ENCODE data around the gene CCNJ.

Gene CCNJ

DNA sequence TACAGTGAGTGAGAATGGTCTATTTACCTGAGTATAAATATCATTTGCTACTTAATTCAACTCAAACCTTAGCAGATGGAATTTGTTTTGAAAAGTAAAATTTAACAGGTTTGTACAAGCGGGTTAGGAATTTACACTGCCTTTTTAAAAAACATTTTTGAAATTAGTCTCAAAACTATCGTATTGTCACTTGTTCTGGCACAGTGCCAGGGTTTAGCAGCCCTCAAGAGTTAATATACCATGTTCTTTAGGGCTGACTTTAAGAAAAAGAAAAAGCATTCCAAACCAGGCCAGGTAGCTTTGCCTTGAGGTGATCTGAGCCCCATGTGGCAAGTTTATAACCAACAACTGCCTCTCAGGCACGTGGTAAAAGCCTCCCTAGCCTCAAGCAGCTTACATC is 17.8 kb downstream of the CCNJ start:
- DNase-seq: no peak

DNA sequence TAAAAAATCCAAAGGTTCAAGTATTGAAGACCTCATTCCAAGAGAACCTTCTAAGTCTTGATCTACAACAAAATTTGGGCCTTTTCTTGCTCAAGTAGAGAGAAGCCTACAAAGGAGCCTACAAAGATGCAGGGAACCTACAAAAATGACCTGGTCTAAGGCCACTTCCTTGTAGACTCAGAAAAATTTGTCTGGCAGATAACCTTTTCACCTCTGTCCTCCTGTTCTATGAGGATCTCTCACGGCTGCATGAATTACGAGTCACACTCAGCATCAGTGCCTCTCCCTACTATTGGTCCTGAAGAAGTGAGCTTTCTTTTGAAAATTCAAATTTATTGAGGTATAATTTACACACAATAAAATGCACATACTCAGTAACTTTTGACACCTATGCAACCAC is 29.3 kb downstream of the CCNJ start:
- no peak for DNase-seq

DNA sequence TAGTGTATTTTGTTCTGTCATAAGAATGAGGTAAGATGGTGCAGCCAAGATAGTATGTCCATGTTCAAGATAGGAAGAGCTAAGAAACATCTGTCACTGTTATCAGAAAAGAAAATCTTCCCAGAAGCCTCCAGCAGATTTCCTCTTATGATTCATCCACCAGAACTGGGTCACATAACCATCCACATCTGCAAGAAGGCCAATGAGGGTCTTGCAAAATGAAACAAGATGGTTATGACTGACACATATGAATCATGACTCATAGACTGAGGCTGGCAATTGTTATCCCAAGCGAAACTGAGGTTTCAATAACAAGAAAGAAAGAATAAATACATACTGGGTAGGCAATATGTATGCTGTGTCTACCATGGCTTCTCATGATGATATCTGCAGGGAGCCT is 30.3 kb downstream of the CCNJ start:
- no peak for DNase-seq

DNA sequence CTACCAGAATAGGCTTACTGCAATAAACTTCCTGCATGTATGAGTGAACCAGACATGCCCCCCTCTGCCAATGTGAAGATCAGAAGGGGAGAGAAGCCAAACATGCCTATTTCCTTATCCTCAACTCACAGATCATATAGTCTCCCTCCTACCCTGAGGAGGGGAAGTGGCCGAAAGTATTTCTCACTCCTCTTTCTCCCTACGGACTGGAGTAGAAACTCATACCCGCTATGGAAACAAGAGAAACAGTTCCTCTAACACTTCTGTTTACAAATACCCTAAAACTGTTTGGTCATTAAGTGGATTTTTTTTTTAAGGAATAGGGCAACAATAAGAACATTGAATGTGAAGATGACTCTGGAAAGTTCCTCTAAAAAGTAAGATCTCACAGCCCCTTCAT is 31.4 kb downstream of the CCNJ start:
- DNase-seq: no peak

DNA sequence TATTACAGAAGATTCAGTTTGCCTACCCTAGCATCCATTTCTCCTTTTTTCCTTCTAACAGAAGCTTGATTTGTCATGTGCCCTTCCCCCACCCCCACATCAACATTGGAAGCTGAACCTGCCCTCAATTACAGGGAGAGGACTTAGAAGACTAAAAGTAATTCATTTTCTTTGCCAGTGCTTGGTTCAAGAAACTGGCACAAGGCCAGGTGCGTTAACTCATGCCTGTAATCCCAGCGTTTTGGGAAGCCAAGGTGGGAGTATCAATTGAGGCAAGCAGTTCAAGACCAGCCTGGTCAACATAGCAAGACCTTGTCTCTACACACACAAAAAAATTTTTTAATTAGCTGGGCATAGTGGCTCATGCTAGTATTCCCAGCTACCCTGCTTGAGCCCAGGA is 32.6 kb downstream of the CCNJ start:
- DNase-seq: no peak

DNA sequence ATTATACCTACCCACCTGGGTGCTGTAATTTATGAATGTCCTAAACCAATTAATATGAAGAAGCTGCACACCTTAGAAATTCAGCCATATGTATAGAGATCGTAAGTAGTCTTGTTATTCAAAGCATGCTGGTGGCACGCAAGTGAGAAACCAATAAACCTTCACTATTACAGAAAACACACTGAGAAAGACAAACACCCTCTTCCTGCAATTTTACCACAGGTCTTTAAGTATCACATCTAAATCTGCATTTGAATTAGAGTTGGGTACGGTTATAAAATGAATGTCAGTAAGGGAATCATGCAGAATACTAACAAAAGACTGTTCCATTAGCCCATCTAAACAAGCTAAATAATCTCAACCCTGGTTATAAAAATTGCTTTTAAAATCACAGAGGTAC is 33.8 kb downstream of the CCNJ start:
- DNase-seq: no peak

DNA sequence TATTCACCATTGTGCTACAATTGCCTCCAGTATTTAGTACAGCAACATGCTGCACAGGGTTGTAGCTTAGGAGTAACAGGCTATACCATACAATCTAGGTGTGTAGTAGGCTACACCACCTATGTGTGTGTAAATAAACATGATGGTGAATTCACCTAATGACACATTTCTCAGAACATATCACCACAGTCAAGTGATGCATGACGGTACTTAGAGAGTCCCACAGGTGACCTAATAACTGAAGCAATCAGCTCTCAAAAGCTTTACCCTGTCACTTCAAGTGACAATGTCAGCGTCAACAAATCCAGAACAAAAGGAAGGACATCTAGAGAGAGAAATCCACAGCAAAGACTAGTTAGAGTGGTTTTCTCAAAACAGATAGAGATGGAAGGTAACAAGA is 38.8 kb downstream of the CCNJ start:
- no peak for DNase-seq

DNA sequence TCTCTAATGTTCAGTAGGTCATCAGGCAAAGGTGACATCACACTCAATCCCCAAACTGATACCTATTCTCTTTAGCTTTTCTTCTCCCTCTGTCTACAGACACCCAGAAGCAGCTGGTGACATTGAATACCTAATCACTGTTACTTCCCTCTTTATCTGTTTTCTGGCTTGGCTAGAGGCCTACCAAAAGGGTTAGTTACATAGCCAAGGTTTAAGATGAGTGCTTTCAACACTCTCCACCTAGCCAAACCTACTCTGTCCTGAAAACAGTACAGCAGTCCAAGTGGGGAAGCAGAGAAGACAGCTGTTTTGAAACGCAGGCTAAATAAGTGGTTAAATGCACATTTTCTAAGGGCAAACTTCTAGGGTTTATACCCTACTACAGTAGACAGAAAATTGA is 39.4 kb downstream of the CCNJ start:
- no peak for DNase-seq

DNA sequence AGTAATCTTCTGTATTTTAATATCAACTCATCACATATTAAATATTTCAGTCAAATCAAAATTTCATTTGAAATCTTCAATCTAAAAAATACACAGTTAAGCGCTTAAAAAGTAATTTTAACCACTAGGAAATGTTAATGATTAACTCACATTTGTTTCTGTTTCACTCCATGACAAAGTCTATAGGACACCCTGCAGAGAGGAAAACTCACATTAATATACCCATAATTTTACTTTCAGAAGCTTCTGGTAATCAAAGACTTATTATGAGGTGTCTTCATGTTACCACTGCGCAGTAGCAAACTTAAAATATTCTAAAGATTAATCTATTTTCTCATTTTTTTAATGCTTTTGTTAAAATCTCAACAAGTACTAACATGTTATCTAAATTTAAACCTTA is 45.7 kb downstream of the CCNJ start:
- no peak for DNase-seq

DNA sequence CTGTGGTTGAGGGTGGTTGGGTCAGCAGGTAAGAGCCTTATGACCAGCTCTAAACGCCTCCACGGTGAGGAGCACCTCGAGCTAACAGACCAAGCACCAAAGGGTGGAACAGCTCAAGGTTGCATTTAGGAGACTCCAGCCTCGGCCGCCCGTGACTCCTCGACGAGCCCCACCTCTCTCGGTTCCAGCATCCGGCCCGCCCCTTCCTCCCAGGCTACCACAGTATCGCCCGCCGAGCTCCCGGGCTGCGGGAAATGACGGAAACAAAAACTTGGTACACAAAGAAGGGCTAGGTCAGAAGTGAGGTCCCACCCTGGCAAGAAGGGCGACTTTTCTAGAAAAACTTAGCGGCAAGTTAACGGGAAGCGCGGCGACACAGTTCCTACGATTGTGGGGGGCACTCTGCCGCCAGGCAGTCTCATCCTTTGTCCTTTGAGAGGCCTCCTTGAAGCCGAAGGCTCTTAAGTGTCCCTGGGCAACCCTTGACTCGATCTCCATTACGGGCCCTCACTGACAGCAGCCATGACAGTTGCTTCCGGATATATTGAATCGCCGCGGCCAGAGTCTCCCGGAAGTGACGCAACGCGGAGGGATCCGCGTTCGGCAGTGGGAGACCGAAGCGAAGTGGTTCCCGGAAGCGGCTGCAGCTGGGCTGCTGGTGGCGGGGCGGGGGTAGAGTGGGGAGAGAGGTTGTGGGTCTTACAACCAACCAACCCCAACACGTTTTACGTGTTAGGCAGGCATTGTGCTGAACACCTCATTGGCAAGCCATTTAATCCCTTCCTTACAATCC is 46.5 kb downstream of the CCNJ start:
- DNase-seq: peak; percentile 89

DNA sequence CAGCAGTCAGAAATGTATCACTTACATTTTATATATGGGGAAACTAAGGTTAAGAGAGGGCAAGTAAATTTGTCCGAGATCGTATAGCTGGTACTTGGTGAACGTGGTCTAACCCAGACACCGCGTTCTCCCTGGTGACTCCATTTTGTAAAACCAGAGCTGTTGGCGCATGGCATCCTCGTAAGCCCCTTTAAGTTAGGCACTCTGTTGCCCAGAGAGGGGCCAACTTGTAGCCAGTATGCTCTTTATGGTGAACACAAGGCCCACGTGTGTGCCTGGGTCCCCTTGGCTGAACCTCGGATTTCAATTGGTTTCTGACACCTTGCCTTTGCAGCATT is 47.0 kb downstream of the CCNJ start:
- DNase-seq: no peak

DNA sequence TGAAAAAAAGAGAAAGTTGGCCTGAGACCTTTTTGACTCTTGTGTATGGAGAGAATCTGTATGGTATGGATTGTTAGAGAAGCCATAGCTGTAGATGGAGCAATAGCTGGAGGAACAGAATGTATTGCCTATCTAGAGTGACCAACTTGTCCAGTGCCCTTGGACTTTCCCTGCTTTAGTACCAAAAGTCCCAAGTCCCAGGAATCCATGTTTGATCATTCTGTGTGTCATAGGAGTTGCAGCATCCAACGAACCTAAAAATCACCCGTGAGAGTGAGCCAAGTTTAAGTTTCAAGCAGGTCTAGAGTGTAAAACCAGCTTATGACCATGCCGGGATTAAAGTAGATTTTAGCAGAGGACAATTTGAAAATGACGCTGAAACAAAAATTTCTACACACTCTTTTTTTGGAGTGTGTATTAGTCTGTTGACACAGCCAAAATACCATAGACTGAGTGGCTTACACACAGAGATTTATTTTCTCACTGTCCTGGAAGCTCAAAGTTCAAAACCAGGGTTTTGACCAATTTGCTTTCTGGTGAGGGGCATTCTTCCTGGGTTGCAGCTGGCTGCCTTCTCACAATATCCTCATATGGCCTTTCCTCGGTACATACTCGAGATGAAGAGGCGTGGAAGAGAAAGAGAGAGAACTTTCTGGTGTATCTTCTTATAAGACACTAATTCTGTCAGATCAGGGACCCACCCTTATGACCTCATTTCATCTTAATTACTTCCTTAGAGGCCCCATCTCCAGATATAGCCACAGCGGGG is 49.8 kb downstream of the CCNJ start:
- DNase-seq: no peak

DNA sequence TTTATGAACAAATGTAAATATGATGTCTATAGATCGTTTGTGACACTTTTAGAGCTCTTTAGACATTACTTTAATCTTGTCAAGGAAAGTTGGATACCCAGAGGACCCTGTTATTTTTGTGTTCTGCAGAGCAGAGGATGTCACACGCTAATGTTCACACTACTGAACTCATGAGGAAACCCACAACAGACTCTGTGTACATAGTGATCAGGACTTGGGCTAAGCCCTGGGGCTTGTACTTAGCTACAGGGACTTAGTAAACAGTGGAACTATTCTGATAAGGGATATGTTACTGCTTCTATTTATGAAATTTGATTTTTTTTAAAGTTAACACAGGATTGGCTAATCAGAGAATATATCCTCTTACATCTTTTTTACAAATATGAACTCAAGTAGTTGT is 50.6 kb downstream of the CCNJ start:
- DNase-seq: no peak

DNA sequence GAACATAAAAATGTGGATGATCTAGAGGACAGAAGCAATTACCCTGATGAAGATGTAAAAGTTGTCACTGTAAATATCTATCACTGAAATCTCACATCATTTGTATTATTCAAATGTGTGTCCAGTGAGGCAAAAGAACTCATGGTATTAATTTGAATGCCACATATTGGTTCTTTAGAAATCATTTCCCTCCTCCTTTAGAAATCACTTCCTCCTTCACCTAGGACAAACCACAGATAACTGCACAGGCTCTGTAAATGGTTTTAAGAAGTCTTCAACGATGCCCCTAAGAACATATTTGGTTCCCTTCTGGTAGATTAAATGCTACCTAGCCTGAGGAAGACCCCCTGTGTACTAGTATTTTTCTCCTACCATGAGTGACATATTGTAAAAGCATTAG is 53.6 kb downstream of the CCNJ start:
- DNase-seq: no peak

DNA sequence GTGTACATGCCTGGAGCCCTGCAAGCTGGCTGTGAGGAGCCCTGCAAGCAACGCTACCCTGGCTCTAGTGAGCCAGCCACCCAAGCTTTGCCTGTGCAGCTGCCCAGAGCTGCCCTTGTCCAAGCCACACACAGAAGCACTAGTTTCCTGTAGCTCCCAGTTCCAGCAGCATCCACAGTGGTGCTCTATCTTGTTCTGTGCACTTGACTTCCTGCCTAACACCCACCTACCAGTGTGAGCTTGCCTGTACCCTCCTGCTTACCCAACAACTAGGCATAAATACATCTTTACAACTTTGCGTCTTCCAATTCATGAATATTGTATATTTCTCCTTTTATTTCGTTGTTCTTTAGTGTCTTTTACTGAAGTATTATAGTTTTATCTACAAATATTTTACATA is 54.5 kb downstream of the CCNJ start:
- no peak for DNase-seq

DNA sequence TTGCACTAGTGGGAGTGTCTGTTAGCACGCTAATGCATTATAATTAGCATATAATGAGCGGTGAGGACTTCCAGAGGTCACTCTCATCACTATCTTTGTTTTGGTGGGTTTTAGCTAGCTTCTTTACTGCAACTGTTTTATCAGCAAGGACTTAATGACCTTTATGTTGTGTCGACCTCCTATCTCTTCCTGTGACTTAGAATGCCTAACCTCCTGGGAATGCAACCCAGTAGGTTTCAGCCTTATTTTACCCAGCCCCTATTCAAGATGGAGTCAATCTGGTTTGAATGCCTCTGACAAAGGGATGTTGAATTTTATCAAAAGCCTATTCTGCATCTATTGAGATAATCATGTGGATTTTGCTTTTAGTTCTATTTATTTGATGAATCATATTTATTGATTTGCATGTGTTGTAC is 64.2 kb downstream of the CCNJ start:
- no peak for DNase-seq

Measured in activated CD4-positive, alpha-beta T cell treated with anti-CD3 and anti-CD28 coated beads for 4 hours (primary cell).